ENCODE data around the gene CDC7.

CDC7 gene

DNA sequence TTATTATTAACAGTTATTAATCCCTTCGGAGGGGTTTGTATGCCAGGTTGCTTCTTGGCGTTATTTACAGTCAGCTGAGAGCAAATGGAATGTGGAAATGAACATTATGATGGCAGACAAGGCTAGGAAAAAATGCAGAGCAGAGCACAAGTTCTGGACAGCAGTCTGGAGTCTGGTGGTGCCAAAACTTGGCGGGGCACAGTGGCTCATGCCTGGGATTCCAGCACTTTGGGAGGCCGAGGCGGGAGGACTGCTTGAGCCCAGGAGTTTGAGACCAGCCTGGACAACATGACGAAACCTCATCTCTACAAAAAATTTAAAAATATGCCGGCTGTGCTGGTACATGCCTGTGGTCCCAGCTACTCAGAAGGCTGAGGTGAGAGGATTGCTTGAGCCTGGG lies 67.6 kb downstream of the CDC7 start:
- H3K9ac ChIP-seq (ENCODE audit: low read length) = no peak overlapping the region
- no peaks in the 10 kb centered on the region for H3K27me3 ChIP-seq (ENCODE audit: control insufficient read depth, insufficient read depth, low read length)
- H3K9me3 ChIP-seq (ENCODE audit: control insufficient read depth, low read length) = no peaks in the 10 kb centered on the region
- H3K36me3 ChIP-seq (ENCODE audit: control insufficient read depth, insufficient read depth, low read length) = no peaks in the 10 kb centered on the region
- peaks cover 9% of the 10 kb centered on the region for H3K4me1 ChIP-seq (ENCODE audit: control insufficient read depth, insufficient read depth, low read length)
- H3K4me3 ChIP-seq (ENCODE audit: low read length) = no peak overlapping the region

DNA sequence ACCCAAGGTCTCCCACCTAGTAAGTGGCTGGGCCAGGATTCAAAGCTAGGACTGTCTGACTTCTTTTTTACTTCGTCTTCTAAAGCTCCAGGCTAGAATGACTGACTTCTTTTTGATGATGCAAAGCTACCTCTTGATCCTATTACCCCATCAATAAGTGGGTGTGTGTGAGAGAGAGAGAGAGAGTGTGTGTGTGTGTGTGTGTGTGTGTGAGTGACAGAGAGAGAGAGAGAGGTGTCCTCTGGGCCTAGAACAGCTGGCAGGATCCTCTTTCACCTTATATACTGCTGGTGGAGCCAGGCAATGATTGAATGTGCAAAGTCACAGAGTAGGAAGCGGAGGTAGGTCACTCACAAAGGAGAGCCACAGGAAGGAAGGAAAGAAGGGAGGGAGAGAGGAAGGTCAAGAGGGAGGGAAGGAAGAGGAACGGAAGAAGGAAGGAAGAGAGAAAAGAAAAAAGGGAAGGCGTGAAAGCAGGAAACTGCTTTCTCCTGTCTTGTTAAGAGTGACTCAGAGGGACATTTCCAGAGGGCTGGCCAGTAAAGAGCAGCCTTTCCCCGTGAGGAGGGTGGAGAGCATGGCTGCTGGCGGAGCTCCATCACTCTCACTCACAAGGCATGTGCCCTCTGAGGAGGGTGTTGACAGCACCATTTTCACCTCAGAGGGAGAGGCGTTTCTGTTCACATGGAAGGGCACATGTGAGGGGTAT lies 68.9 kb downstream of the CDC7 start:
- Histone ChIP-seq H3K4me3 (ENCODE audit: low read length) (no peak overlapping the region), H3K36me3 (ENCODE audit: control insufficient read depth, insufficient read depth, low read length) (no peaks in the 10 kb centered on the region), H3K9ac (ENCODE audit: low read length) (no peak overlapping the region), H3K4me1 (ENCODE audit: control insufficient read depth, insufficient read depth, low read length) (peaks cover 9% of the 10 kb centered on the region), H3K9me3 (ENCODE audit: control insufficient read depth, low read length) (no peaks in the 10 kb centered on the region), H3K27me3 (ENCODE audit: control insufficient read depth, insufficient read depth, low read length) (no peaks in the 10 kb centered on the region)

DNA sequence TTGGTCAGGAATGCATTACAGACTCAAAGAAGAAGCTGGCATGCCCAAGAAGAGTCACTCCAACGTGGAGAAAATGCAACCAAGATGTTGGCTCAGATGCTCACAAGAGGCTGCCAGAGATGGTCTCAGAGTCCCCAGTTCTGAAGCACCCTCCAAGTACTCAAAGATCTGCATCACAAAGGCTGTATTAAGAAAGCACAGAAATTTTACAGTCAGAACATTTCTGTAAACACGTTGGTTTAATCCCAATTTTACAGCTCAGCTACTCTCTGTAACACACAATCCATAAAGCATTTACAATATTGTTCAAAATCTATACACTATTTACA lies 69.4 kb downstream of the CDC7 start:
- no peak overlapping the region for H3K4me3 ChIP-seq (ENCODE audit: low read length)
- no peaks in the 10 kb centered on the region for H3K27me3 ChIP-seq (ENCODE audit: control insufficient read depth, insufficient read depth, low read length)
- H3K9ac ChIP-seq (ENCODE audit: low read length) = no peak overlapping the region
- H3K36me3 ChIP-seq (ENCODE audit: control insufficient read depth, insufficient read depth, low read length) = no peaks in the 10 kb centered on the region
- H3K9me3 ChIP-seq (ENCODE audit: control insufficient read depth, low read length) = no peaks in the 10 kb centered on the region
- H3K4me1 ChIP-seq (ENCODE audit: control insufficient read depth, insufficient read depth, low read length) = peaks cover 9% of the 10 kb centered on the region

DNA sequence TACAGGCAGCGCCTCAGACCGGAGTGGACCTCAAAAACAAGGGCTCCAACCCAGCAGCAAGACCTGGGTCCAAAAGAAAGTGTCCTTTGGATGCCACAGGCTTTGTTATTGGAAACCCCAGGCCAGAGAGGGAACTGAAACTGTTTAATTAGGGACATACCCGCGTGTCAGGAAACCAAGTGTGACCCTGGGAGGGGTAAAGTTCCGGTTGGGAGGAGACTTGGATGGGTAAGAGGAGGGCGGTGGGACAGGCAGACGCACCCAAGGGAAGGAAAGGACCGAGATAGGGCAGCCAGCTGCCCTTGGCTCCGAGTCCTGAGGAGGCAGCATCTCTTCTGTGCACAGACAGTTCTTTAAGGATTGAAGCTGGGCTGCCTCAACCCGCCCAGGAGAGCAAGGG lies 71.4 kb downstream of the CDC7 start:
- Histone ChIP-seq H3K9ac (ENCODE audit: low read length) (no peak overlapping the region), H3K27me3 (ENCODE audit: control insufficient read depth, insufficient read depth, low read length) (no peaks in the 10 kb centered on the region), H3K4me1 (ENCODE audit: control insufficient read depth, insufficient read depth, low read length) (peaks cover 9% of the 10 kb centered on the region), H3K36me3 (ENCODE audit: control insufficient read depth, insufficient read depth, low read length) (no peaks in the 10 kb centered on the region), H3K4me3 (ENCODE audit: low read length) (no peak overlapping the region), H3K9me3 (ENCODE audit: control insufficient read depth, low read length) (no peaks in the 10 kb centered on the region)
